Bronchial epithelial cell (primary cell): ENCODE data around the gene RDH8. TPM values are rescaled to one million over a fixed set of nuclear protein-coding genes. Genes with fewer than 3 reads are reported as not detected.

Experiments used
- DNase-seq: peaks from one replicate; pipeline ENCODE4 v3.0.0-alpha.2; 2010; ENCODE audit warnings: low read depth
- FAIRE-seq: peaks from 2 replicates; lab custom pipeline; 2011; peaks lifted over from hg19 to GRCh38; lab: Jason Lieb, UNC
- H3K27me3 ChIP-seq: 2 replicates; pipeline ENCODE4 v1.5.1; 2011; ENCODE audit warnings: low read length; ENCODE audit not compliant: control insufficient read depth, insufficient read depth
- H3K36me3 ChIP-seq: 2 replicates; pipeline ENCODE4 v1.5.1; 2011; ENCODE audit warnings: low read length; ENCODE audit not compliant: control insufficient read depth, insufficient read depth
- H3K4me3 ChIP-seq: 2 replicates; pipeline ENCODE4 v1.5.1; 2011; ENCODE audit warnings: mild to moderate bottlenecking, low read depth, low read length, control low read depth
- CTCF ChIP-seq: IDR thresholded peaks from 2 replicates; pipeline ENCODE4 v1.5.1; 2011; ENCODE audit warnings: mild to moderate bottlenecking, moderate library complexity, low read length, control low read depth, inconsistent platforms; ENCODE audit not compliant: insufficient read depth, severe bottlenecking
- total RNA-seq: library from RNA; depleted of rRNA; stranded (reverse); fragments of >200 nt; gene quantifications from 2 replicates; pipeline ENCODE4 v1.2.1, GENCODE V29; 2014

The RDH8 gene
- total RNA-seq, 1 donor from 2014 or later: not detected

GRCh38 chr19:9996541-9996940 lies 16.7 kb upstream of the RDH8 start:
- FAIRE-seq (no peak), DNase-seq (no peak)
- no peaks in the 10 kb centered on the region for H3K36me3 ChIP-seq
- no peak for TF ChIP-seq CTCF
- H3K27me3 ChIP-seq: no peaks in the 10 kb centered on the region
- H3K4me3 ChIP-seq: no peak overlapping the region

GRCh38 chr19:10000171-10000826 lies 13.0 kb upstream of the RDH8 start:
- peak; percentile 87 for TF ChIP-seq CTCF
- Histone ChIP-seq H3K4me3 (no peak overlapping the region), H3K27me3 (no peaks in the 10 kb centered on the region), H3K36me3 (no peaks in the 10 kb centered on the region)
- peak; percentile 45 for DNase-seq
- peak; percentile 83 for FAIRE-seq

GRCh38 chr19:10001899-10002298 lies 11.4 kb upstream of the RDH8 start:
- Histone ChIP-seq H3K36me3 (no peaks in the 10 kb centered on the region), H3K4me3 (no peak overlapping the region), H3K27me3 (no peaks in the 10 kb centered on the region)
- DNase-seq (no peak), FAIRE-seq (no peak)
- peak; percentile 63 for TF ChIP-seq CTCF

GRCh38 chr19:10003271-10003670 lies 10.0 kb upstream of the RDH8 start:
- Histone ChIP-seq H3K27me3 (no peaks in the 10 kb centered on the region), H3K4me3 (no peak overlapping the region), H3K36me3 (no peaks in the 10 kb centered on the region)
- no peak for TF ChIP-seq CTCF
- no peak for FAIRE-seq
- no peak for DNase-seq

- TF ChIP-seq CTCF: no peak
- FAIRE-seq: peak; percentile 18
- H3K27me3 ChIP-seq: no peaks in the 10 kb centered on the region
- no peak overlapping the region for H3K4me3 ChIP-seq
- no peaks in the 10 kb centered on the region for H3K36me3 ChIP-seq
- no peak for DNase-seq
Measured at GRCh38 chr19:10004617-10005016, 8.7 kb upstream of the RDH8 start.

- H3K27me3 ChIP-seq: no peaks in the 10 kb centered on the region
- no peak overlapping the region for H3K4me3 ChIP-seq
- DNase-seq: no peak
- no peaks in the 10 kb centered on the region for H3K36me3 ChIP-seq
- TF ChIP-seq CTCF: no peak
- FAIRE-seq: no peak
Measured at GRCh38 chr19:10005632-10006334, 7.5 kb upstream of the RDH8 start.
